NT2/D1 (cell line): ENCODE data around the gene STARD7.

Experiments
- SUZ12 ChIP-seq: IDR thresholded peaks from 2 replicates; pipeline ENCODE4 v1.6.1; 2011; ENCODE audit not compliant: insufficient read length, insufficient read depth; ENCODE audit errors: extremely low read depth
- YY1 ChIP-seq: IDR thresholded peaks from 2 replicates; pipeline ENCODE4 v1.6.1; 2011; ENCODE audit not compliant: insufficient read length, insufficient read depth
- ZNF274 ChIP-seq: IDR thresholded peaks from 2 replicates; pipeline ENCODE4 v1.6.1; 2011; ENCODE audit warnings: mild to moderate bottlenecking, low read depth, low read length

DNA sequence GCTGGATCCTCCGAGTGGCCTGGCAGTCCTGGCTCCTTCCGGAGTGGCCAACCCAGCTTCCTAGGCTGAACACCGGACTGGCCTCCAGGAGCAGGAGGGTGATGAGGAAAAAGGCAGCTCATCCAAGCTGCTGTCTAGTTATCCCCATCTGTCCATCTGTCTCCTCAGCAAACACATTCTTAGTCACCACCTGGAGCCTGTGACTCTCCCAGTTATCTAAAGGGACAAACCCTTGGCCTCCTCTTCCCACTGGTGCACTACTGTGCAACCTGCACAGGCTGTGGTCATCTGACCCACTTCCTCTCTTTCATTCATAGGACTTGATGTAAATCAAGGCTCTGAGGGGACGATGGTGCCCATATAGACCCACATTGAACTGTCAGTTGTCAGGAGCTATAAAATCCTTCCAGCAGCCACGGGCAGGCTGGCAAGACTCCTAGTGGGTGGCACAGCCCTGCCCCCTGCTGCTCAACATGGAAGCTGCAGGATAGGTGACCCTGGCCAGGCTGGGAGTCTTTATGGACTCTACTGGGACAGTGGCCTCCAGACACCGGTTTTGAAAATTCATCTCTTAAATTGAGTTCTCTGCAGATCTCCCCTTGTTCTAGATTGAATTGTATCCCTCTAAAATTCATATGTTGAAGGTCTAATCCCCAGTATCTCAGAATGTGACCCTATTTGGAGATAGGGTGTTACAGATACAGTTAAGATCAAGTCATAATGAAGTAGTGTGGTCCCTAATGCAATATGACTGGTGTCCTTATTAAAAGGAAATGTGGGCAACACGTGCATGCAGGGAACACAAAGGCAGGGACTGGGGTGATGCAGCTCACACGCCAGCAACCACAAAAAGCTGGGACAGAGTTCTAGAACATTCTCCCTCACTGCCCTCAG is 34.1 kb downstream of the STARD7 start:
- no peak for TF ChIP-seq YY1
- TF ChIP-seq ZNF274, result no peak
- no peak for TF ChIP-seq SUZ12
